Mammary epithelial cell (primary cell): ENCODE results near the gene BCO2.

Source experiments
- EZH2 ChIP-seq: IDR thresholded peaks from 2 replicates; pipeline ENCODE4 v1.6.1; 2012; ENCODE audit warnings: low read length, inconsistent platforms, borderline replicate concordance
- TF ChIP-seq, protein P1 (sequence below), 2 donors: IDR thresholded peaks in 1 of 2; conservative IDR thresholded peaks in 1 of 2; 2 replicates each; pipeline ENCODE4 v1.5.1; 2011 to 2012; ENCODE audit warnings: inconsistent platforms in 2 of 2, low read length in 2 of 2, mild to moderate bottlenecking in 2 of 2, control low read depth in 1 of 2, low read depth in 1 of 2; ENCODE audit not compliant: insufficient read depth in 1 of 2; ENCODE audit errors: extremely low read depth in 1 of 2

DNA sequence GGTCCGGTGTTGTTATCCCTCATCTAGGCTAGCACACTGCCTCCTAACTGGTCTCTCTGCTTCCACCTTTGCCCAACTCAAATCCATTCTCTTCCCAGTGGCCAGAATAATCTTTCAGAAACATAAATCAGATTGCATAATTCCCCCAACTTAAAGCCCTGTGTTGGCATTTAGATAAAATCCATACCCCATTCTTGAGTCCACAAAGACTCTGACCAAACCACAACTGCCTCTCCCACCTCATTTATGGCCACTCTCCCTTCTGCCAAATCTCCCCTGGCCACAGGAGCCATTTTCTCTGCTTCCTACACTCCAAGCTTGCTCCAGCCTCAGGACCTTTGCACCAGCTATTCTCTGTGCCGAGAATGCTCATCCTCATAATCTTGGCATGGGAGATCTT lies 48.3 kb upstream of the BCO2 start:
- TF ChIP-seq, protein P1, sequence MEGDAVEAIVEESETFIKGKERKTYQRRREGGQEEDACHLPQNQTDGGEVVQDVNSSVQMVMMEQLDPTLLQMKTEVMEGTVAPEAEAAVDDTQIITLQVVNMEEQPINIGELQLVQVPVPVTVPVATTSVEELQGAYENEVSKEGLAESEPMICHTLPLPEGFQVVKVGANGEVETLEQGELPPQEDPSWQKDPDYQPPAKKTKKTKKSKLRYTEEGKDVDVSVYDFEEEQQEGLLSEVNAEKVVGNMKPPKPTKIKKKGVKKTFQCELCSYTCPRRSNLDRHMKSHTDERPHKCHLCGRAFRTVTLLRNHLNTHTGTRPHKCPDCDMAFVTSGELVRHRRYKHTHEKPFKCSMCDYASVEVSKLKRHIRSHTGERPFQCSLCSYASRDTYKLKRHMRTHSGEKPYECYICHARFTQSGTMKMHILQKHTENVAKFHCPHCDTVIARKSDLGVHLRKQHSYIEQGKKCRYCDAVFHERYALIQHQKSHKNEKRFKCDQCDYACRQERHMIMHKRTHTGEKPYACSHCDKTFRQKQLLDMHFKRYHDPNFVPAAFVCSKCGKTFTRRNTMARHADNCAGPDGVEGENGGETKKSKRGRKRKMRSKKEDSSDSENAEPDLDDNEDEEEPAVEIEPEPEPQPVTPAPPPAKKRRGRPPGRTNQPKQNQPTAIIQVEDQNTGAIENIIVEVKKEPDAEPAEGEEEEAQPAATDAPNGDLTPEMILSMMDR (conservative IDR thresholded peaks at IDR 0.05 in 1 of 2, IDR thresholded peaks at IDR 0.05 in 1 of 2; ENCODE audit: extremely low read depth in 1 of 2, insufficient read depth in 1 of 2, low read depth in 1 of 2, low read length in 2 of 2) = no peak
- no peak for TF ChIP-seq EZH2
